ENCODE data around the gene DNAH7. TPM values are rescaled to one million over a fixed set of nuclear protein-coding genes. Genes with fewer than 3 reads are reported as not detected.

Gene DNAH7
- total and polyA plus RNA-seq, 2 of the 4 experiments (the other 2 are of a cell fraction): 0.22 to 0.36 TPM

- Histone ChIP-seq H2BK120ac (ENCODE audit: low read depth, low read length) (no peak overlapping the region), H3K4me3 (ENCODE audit: insufficient read depth, low read depth, low read length) (no peak overlapping the region), H4K91ac (ENCODE audit: insufficient read depth, low read depth, low read length) (no peak overlapping the region), H3K9ac (ENCODE audit: low read depth, low read length) (no peak overlapping the region), H4K20me1 (ENCODE audit: insufficient read depth, low read length) (no peaks in the 10 kb centered on the region), H2BK20ac (ENCODE audit: low read depth, low read length) (no peak overlapping the region), H3K79me1 (ENCODE audit: low read depth in 1 of 2, low read length in 2 of 2) (peaks cover 8 to 11% of the 10 kb centered on the region in 2 experiments; a peak in 3 of 4 replicates), H2AFZ (replicated peaks; ENCODE audit: low read length, poor library complexity) (no peak overlapping the region), H3K27me3 (ENCODE audit: control insufficient read depth, insufficient read depth, low read length) (no peaks in the 10 kb centered on the region), H4K8ac (ENCODE audit: low read depth in 2 of 2, low read length in 2 of 2) (no peak overlapping the region), H2BK5ac (ENCODE audit: low read depth, low read length, poor library complexity, severe bottlenecking) (no peak overlapping the region), H3K36me3 (ENCODE audit: control insufficient read depth, insufficient read depth, low read length) (peaks cover 10% of the 10 kb centered on the region), H3K4me1 (ENCODE audit: control insufficient read depth, insufficient read depth, low read length) (peaks cover 3% of the 10 kb centered on the region), H3K14ac (replicated peaks; ENCODE audit: low read depth, low read length) (no peak overlapping the region), H3K9me1 (ENCODE audit: insufficient read depth, low read length) (no peaks in the 10 kb centered on the region; the same call in 1 of the 2 replicates), H3K27ac (ENCODE audit: insufficient read depth, low read length) (no peak overlapping the region), H3K56ac (ENCODE audit: extremely low read depth, insufficient read depth, low read length) (no peak overlapping the region), H3K9me3 (ENCODE audit: control insufficient read depth, insufficient read depth, low read length) (no peaks in the 10 kb centered on the region), H2AK5ac (ENCODE audit: low read depth, low read length) (no peak overlapping the region), H3K4me2 (ENCODE audit: low read depth, low read length) (no peak overlapping the region), H4K5ac (ENCODE audit: low read depth, low read length) (no peak overlapping the region), H2AK9ac (replicated peaks; ENCODE audit: low read depth, low read length, poor library complexity) (no peak overlapping the region), H3K23ac (ENCODE audit: low read depth, low read length) (no peak overlapping the region), H2BK15ac (ENCODE audit: low read depth, low read length) (no peak overlapping the region), H3K4ac (ENCODE audit: low read depth, low read length) (no peak overlapping the region), H3K18ac (ENCODE audit: low read depth, low read length) (no peak overlapping the region)
- POLR2A ChIA-PET (ENCODE audit: unreplicated experiment): no interaction called here
- DNase-seq: no peak
- no peak for TF ChIP-seq RFX5 (IDR thresholded peaks at IDR 0.05; ENCODE audit: low read depth, low read length)
- TF ChIP-seq FOS (IDR thresholded peaks at IDR 0.05; ENCODE audit: low read depth, low read length): no peak
- TF ChIP-seq, protein P1, sequence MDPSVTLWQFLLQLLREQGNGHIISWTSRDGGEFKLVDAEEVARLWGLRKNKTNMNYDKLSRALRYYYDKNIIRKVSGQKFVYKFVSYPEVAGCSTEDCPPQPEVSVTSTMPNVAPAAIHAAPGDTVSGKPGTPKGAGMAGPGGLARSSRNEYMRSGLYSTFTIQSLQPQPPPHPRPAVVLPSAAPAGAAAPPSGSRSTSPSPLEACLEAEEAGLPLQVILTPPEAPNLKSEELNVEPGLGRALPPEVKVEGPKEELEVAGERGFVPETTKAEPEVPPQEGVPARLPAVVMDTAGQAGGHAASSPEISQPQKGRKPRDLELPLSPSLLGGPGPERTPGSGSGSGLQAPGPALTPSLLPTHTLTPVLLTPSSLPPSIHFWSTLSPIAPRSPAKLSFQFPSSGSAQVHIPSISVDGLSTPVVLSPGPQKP (IDR thresholded peaks at IDR 0.05; ENCODE audit: borderline replicate concordance, low read depth, low read length): no peak
- no peak for TF ChIP-seq CHD1 (IDR thresholded peaks at IDR 0.05; ENCODE audit: low read depth, low read length)
- CTCF ChIA-PET: interaction anchor here (0.8 kb wide), 1 partner anchor 551 kb away, joined by 3 read pairs; no protein-coding TSS in a partner anchor
- ATAC-seq (ENCODE audit: low read depth): no peak
- intact Hi-C loops (cut with micrococcal nuclease): no loop called here
- dilution Hi-C loops (cut with HindIII; ENCODE audit: low sequenced_read_pairs, unreplicated experiment): no loop called here
- BruUV-seq (replicated peaks): no TSS peak
- in situ Hi-C loops (cut with MboI; ENCODE audit: low sequenced_read_pairs): no loop called here
- 100% methylated on average over 1 of the region's 6 CpGs; no CpG with 5 or more reads in 1 of the 2 experiments for WGBS, 2 experiments (ENCODE audit: extremely low coverage in 2 of 2, insufficient read length in 1 of 2)
These were observed 334.2 kb downstream of the DNAH7 start for GRCh38 chr2:195734395-195734794.

All from IMR-90 (cell line).